HCT116 (cell line): ENCODE results near the gene TULP4. TPM values are rescaled to one million over a fixed set of nuclear protein-coding genes. Genes with fewer than 3 reads are reported as not detected.

Source experiments
- ATAC-seq: fragments of 200-7000 bp; cut with Tn5 transposase; 2 replicates; pipeline ENCODE4 v1.9.1; 2020; ENCODE audit warnings: mild to moderate bottlenecking, moderate library complexity
- BruUV-seq: library from RNA; stranded (reverse); fragments of 400-500 nt; replicated peaks from 2 replicates; lab custom pipeline; 2021; lab: Mats Ljungman, UMichigan
- CTCF ChIA-PET: fragments of 300-600 bp; sonication (Branson Sonifier 250); formaldehyde crosslinking; loops from one replicate; lab custom pipeline; 2021; ENCODE audit warnings: antibody characterized with exemption; lab: Charles Lee
- POLR2A ChIA-PET: fragments of 300-600, 350-600 bp; sonication (Branson Sonifier 250); formaldehyde crosslinking; loops from one replicate; lab custom pipeline; 2021; ENCODE audit warnings: antibody characterized with exemption; lab: Charles Lee
- RAD21 ChIA-PET, 2 experiments: fragments of 300-600 bp; sonication (Branson Sonifier 250); formaldehyde crosslinking; loops; one replicate each; lab custom pipeline; 2023; ENCODE audit warnings: low total read pairs in 2 of 2; ENCODE audit not compliant: uncharacterized antibody in 2 of 2, unreplicated experiment in 2 of 2, low non-redundant PET in 1 of 2; lab: Charles Lee
- DNase-seq: peaks from one replicate; pipeline ENCODE4 v3.0.0-alpha.2; 2010; ENCODE audit warnings: low read depth, low spot score
- H2AFZ ChIP-seq: fragments of 200-600 bp; shearing (Covaris generic), sonication (generic); 2 replicates; pipeline ENCODE4 v1.6.1; 2017; ENCODE audit warnings: low read depth, mixed run types, mixed read lengths, antibody characterized with exemption, low read length; ENCODE audit not compliant: poor library complexity, severe bottlenecking
- H3K27ac ChIP-seq: 2 replicates; pipeline ENCODE4 v1.5.1; 2012; ENCODE audit warnings: low read depth, low read length
- H3K27me3 ChIP-seq: fragments of 200-600 bp; sonication (generic); 2 replicates; pipeline ENCODE4 v1.6.1; 2016; ENCODE audit warnings: mixed run types, low read length, mixed read lengths; ENCODE audit not compliant: insufficient read depth
- H3K36me3 ChIP-seq, 2 experiments: fragments of 200-500 bp in 1 of 2; fragments of 200-600 bp in 1 of 2; sonication (Bioruptor generic) in 1 of 2; sonication (generic) in 1 of 2; 2 replicates each; pipeline versions ENCODE4 v1.5.1 to v1.6.1; 2014 to 2016; ENCODE audit warnings: low read length in 2 of 2, inconsistent platforms in 1 of 2, mixed read lengths in 1 of 2, mixed run types in 1 of 2; ENCODE audit not compliant: insufficient read depth in 2 of 2, control insufficient read depth in 1 of 2
- H3K4me1 ChIP-seq, 2 experiments: fragments of 200-600 bp in 1 of 2; sonication (generic) in 1 of 2; 2 replicates each; pipeline versions ENCODE4 v1.5.1 to v1.6.1; 2012 to 2017; ENCODE audit warnings: low read length in 2 of 2, inconsistent platforms in 1 of 2, mild to moderate bottlenecking in 1 of 2, mixed read lengths in 1 of 2, mixed run types in 1 of 2, moderate library complexity in 1 of 2; ENCODE audit not compliant: insufficient read depth in 2 of 2, control insufficient read depth in 1 of 2
- H3K4me2 ChIP-seq: fragments of 200-600 bp; sonication (generic); 2 replicates; pipeline ENCODE4 v1.6.1; 2017; ENCODE audit warnings: mixed run types, low read length, mixed read lengths
- H3K4me3 ChIP-seq, 2 experiments: fragments of 200-600 bp in 1 of 2; sonication (generic) in 1 of 2; replicated peaks in 1 of 2; 2 replicates each; pipeline ENCODE4 v1.5.1; 2011 to 2016; ENCODE audit warnings: low read length in 2 of 2, control low read depth in 1 of 2, low read depth in 1 of 2, mild to moderate bottlenecking in 1 of 2, mixed read lengths in 1 of 2, mixed run types in 1 of 2
- H3K79me2 ChIP-seq: fragments of 200-600 bp; sonication (generic); 2 replicates; pipeline ENCODE4 v1.6.1; 2017; ENCODE audit warnings: mild to moderate bottlenecking, mixed run types, low read length, moderate library complexity, mixed read lengths; ENCODE audit not compliant: insufficient read depth
- H3K9ac ChIP-seq: fragments of 200-600 bp; sonication (generic); 2 replicates; pipeline ENCODE4 v1.6.1; 2016; ENCODE audit warnings: low read length, mixed read lengths
- H3K9me2 ChIP-seq: fragments of 200-600 bp; sonication (generic), shearing (Covaris generic); 2 replicates; pipeline ENCODE4 v1.6.1; 2017; ENCODE audit warnings: mixed run types, mild to moderate bottlenecking, moderate library complexity; ENCODE audit not compliant: insufficient read depth
- H3K9me3 ChIP-seq, 2 experiments: fragments of 200-500 bp in 1 of 2; fragments of 200-600 bp in 1 of 2; sonication (Bioruptor generic) in 1 of 2; sonication (generic) in 1 of 2; 2 replicates each; pipeline ENCODE4 v1.6.1; 2014 to 2017; ENCODE audit warnings: low read length in 2 of 2, mixed read lengths in 2 of 2, inconsistent platforms in 1 of 2, low read depth in 1 of 2, mild to moderate bottlenecking in 1 of 2, mixed run types in 1 of 2, moderate library complexity in 1 of 2; ENCODE audit not compliant: control insufficient read depth in 1 of 2, insufficient read depth in 1 of 2
- H4K20me1 ChIP-seq: fragments of 200-600 bp; sonication (generic), shearing (Covaris generic); 2 replicates; pipeline ENCODE4 v1.6.1; 2017; ENCODE audit warnings: mixed run types, mild to moderate bottlenecking, moderate library complexity; ENCODE audit not compliant: insufficient read depth
- CBX3 ChIP-seq: IDR thresholded peaks from 2 replicates; pipeline ENCODE4 v1.6.1; 2012; ENCODE audit warnings: low read depth
- CTCF ChIP-seq, 3 experiments: fragments of 200-600 bp in 1 of 3; sonication (generic) in 1 of 3; IDR thresholded peaks in 2 of 3; conservative IDR thresholded peaks in 1 of 3; 2 replicates each; pipeline ENCODE4 v1.5.1; 2012 to 2017; ENCODE audit warnings: low read depth in 2 of 3, low read length in 2 of 3, antibody characterized with exemption in 1 of 3, borderline replicate concordance in 1 of 3, control low read depth in 1 of 3, mild to moderate bottlenecking in 1 of 3, mixed read lengths in 1 of 3, mixed run types in 1 of 3, moderate library complexity in 1 of 3; ENCODE audit not compliant: insufficient read depth in 1 of 3
- EGR1 ChIP-seq: IDR thresholded peaks from 2 replicates; pipeline ENCODE4 v1.6.1; 2012; ENCODE audit warnings: low read depth
- ELF1 ChIP-seq: IDR thresholded peaks from 2 replicates; pipeline ENCODE4 v1.6.1; 2012; ENCODE audit warnings: low read depth, borderline replicate concordance
- EZH2phosphoT487 ChIP-seq: fragments of 200-600 bp; IDR thresholded peaks from 2 replicates; pipeline ENCODE4 v1.6.1; 2018; ENCODE audit warnings: antibody characterized with exemption, borderline replicate concordance
- FOSL1 ChIP-seq: IDR thresholded peaks from 2 replicates; pipeline ENCODE4 v1.6.1; 2012; ENCODE audit warnings: low read depth
- POLR2A ChIP-seq: IDR thresholded peaks from 2 replicates; pipeline ENCODE4 v1.7.0; 2011; ENCODE audit warnings: borderline replicate concordance; ENCODE audit not compliant: insufficient read depth, insufficient read length; ENCODE audit errors: extremely low read depth
- POLR2AphosphoS5 ChIP-seq: IDR thresholded peaks from 2 replicates; pipeline ENCODE4 v1.6.1; 2011; ENCODE audit warnings: mild to moderate bottlenecking, low read depth, low read length, moderate library complexity
- RAD21 ChIP-seq: IDR thresholded peaks from 2 replicates; pipeline ENCODE4 v1.6.1; 2012; ENCODE audit warnings: low read depth, mild to moderate bottlenecking
- SIN3A ChIP-seq: IDR thresholded peaks from 2 replicates; pipeline ENCODE4 v1.6.1; 2012; ENCODE audit warnings: low read depth
- SP1 ChIP-seq: IDR thresholded peaks from 2 replicates; pipeline ENCODE4 v1.6.1; 2012; ENCODE audit warnings: low read depth
- SRF ChIP-seq: IDR thresholded peaks from 2 replicates; pipeline ENCODE4 v1.6.1; 2012; ENCODE audit warnings: low read depth
- TCF7L2 ChIP-seq: IDR thresholded peaks from 2 replicates; pipeline ENCODE4 v1.7.0; 2011; ENCODE audit warnings: borderline replicate concordance, inconsistent platforms; ENCODE audit not compliant: insufficient read depth, insufficient read length; ENCODE audit errors: extremely low read depth
- YY1 ChIP-seq: IDR thresholded peaks from 2 replicates; pipeline ENCODE4 v1.6.1; 2011; ENCODE audit warnings: low read length, low read depth, moderate library complexity, mild to moderate bottlenecking; ENCODE audit not compliant: insufficient replicate concordance; ENCODE audit errors: extremely low read depth
- ZFX ChIP-seq: fragments of 450-650 bp; IDR thresholded peaks from 2 replicates; pipeline ENCODE4 v1.6.1; 2017
- ZNF274 ChIP-seq: fragments of 200-500 bp; sonication (Bioruptor generic); IDR thresholded peaks from 2 replicates; pipeline ENCODE4 v1.6.1; 2014; ENCODE audit warnings: mild to moderate bottlenecking, low read depth, low read length, inconsistent platforms
- intact Hi-C: fragments of 100-400 bp; cut with micrococcal nuclease; formaldehyde crosslinking; loops from 2 replicates; pipeline ENCODE4 v1.10.0; 2022
- total RNA-seq: library from RNA; stranded (reverse); gene quantifications from one replicate; pipeline ENCODE4 v1.2.1, GENCODE V29; 2021; ENCODE audit not compliant: unreplicated experiment
- TF ChIP-seq, protein P1 (sequence below): IDR thresholded peaks from 2 replicates; pipeline ENCODE4 v1.6.1; 2012
- TF ChIP-seq, protein P2 (sequence below): IDR thresholded peaks from 2 replicates; pipeline ENCODE4 v1.6.1; 2012
- TF ChIP-seq, protein P3 (sequence below): IDR thresholded peaks from 2 replicates; pipeline ENCODE4 v1.6.1; 2011; ENCODE audit warnings: mild to moderate bottlenecking, low read length, moderate library complexity; ENCODE audit not compliant: insufficient replicate concordance; ENCODE audit errors: extremely low read depth

TULP4 gene
- total RNA-seq, 1 experiment from 2014 or later = 70.8 TPM

DNA sequence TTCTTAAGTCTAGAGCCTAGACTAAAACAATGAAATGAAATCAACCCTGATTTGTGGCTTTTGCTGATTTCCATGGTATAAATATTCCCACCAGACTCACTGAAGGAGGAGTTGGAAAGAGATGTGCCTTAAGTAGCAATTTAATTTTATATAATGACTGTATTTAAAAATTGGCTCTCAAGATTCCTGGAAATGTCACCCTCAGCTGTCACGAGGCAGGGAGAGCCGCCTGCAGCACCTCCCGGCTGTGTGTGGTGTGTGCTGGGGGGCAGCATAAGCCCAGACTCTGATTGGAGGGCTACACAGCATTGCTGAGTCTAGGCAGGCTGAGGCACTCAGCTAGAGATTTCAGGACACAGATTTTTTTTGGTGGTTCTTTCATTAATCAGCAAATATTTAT is 207.0 kb downstream of the TULP4 start:
- no peaks in the 10 kb centered on the region for H4K20me1 ChIP-seq
- no peak overlapping the region for H3K9ac ChIP-seq
- no peaks in the 10 kb centered on the region for H3K36me3 ChIP-seq
- no peaks in the 10 kb centered on the region for H3K27me3 ChIP-seq
- no peaks in the 10 kb centered on the region for H3K9me3 ChIP-seq
- no peak overlapping the region for H3K27ac ChIP-seq
- no peaks in the 10 kb centered on the region for H3K9me2 ChIP-seq
- peak overlapping the region; percentile 81; the same call in 1 of the 2 replicates for H3K4me2 ChIP-seq
- POLR2A ChIA-PET = no interaction called here
- CTCF ChIA-PET = interaction anchor here (0.6 to 2.1 kb wide), 10 partner anchors 10 to 305 kb away, joined by 3 to 15 read pairs (median 4); no protein-coding TSS in a partner anchor
- no peak for DNase-seq
- intact Hi-C loops = no loop called here
- H3K79me2 ChIP-seq = no peaks in the 10 kb centered on the region
- RAD21 ChIA-PET = interaction anchor here in 1 of 2 experiments (0.6 kb wide), 1 partner anchor 13 kb away, joined by 8 read pairs; no protein-coding TSS in a partner anchor
- peaks cover 6 to 18% of the 10 kb centered on the region in 2 experiments; a peak in 3 of 4 replicates for H3K4me1 ChIP-seq
- H2AFZ ChIP-seq = no peak overlapping the region
- no peak for ATAC-seq
- TF ChIP-seq SRF (no peak), EGR1 (no peak), SIN3A (no peak), YY1 (no peak), TCF7L2 (no peak), RAD21 (no peak), SP1 (no peak), POLR2A (no peak), POLR2AphosphoS5 (no peak), EZH2phosphoT487 (no peak), FOSL1 (no peak), CTCF (IDR thresholded peaks at IDR 0.05 in 2 of 3, conservative IDR thresholded peaks at IDR 0.05 in 1 of 3; ENCODE audit: borderline replicate concordance in 1 of 3, insufficient read depth in 1 of 3, low read depth in 2 of 3, low read length in 2 of 3) (no peak), ELF1 (no peak), ZFX (no peak), ZNF274 (no peak), CBX3 (no peak)
- TF ChIP-seq, protein P1, sequence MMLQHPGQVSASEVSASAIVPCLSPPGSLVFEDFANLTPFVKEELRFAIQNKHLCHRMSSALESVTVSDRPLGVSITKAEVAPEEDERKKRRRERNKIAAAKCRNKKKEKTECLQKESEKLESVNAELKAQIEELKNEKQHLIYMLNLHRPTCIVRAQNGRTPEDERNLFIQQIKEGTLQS = no peak
- TF ChIP-seq, protein P2, sequence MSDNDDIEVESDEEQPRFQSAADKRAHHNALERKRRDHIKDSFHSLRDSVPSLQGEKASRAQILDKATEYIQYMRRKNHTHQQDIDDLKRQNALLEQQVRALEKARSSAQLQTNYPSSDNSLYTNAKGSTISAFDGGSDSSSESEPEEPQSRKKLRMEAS = no peak
- TF ChIP-seq, protein P3, sequence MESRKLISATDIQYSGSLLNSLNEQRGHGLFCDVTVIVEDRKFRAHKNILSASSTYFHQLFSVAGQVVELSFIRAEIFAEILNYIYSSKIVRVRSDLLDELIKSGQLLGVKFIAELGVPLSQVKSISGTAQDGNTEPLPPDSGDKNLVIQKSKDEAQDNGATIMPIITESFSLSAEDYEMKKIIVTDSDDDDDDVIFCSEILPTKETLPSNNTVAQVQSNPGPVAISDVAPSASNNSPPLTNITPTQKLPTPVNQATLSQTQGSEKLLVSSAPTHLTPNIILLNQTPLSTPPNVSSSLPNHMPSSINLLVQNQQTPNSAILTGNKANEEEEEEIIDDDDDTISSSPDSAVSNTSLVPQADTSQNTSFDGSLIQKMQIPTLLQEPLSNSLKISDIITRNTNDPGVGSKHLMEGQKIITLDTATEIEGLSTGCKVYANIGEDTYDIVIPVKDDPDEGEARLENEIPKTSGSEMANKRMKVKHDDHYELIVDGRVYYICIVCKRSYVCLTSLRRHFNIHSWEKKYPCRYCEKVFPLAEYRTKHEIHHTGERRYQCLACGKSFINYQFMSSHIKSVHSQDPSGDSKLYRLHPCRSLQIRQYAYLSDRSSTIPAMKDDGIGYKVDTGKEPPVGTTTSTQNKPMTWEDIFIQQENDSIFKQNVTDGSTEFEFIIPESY = no peak
- no TSS peak for BruUV-seq
- H3K4me3 ChIP-seq = no peak overlapping the region
